GM12801 (cell line): ENCODE measurements around the gene PRPF39.

ENCODE experiments used
- TF ChIP-seq, protein P1 (sequence below): IDR thresholded peaks from one replicate; pipeline ENCODE4 v1.5.1; 2011; ENCODE audit warnings: control low read depth; ENCODE audit not compliant: insufficient read length; ENCODE audit errors: extremely low read depth

The PRPF39 gene

DNA sequence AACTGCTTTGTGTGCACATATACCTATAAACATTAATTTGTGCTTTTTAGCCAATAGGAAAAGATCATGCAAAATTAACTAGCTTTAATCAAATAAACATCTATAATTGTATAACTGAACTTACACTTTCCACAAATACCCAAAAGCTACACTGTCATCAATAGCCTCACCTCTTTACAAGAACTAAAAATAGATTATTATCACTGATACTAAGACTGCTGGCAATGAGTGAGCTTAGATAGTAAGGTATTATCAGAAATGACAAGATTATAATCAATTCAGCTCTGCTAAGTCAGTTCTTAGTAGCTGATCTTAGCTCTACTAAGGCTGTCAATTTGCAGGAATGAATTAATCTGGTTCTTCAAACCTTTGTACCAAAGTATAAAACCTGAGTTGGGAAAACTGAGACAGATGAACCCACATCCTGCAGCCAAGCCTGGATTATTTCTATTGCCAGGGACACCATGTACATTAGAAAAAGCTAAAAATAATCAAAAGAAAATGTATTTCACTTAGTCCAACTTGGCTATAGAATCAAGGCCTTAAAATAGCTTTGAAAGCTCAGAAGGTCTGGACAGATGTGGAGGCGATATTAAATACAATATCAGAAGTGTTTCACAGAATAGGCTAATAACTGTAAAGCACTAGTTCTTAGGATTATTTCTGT lies 45.2 kb downstream of the PRPF39 start:
- TF ChIP-seq, protein P1, sequence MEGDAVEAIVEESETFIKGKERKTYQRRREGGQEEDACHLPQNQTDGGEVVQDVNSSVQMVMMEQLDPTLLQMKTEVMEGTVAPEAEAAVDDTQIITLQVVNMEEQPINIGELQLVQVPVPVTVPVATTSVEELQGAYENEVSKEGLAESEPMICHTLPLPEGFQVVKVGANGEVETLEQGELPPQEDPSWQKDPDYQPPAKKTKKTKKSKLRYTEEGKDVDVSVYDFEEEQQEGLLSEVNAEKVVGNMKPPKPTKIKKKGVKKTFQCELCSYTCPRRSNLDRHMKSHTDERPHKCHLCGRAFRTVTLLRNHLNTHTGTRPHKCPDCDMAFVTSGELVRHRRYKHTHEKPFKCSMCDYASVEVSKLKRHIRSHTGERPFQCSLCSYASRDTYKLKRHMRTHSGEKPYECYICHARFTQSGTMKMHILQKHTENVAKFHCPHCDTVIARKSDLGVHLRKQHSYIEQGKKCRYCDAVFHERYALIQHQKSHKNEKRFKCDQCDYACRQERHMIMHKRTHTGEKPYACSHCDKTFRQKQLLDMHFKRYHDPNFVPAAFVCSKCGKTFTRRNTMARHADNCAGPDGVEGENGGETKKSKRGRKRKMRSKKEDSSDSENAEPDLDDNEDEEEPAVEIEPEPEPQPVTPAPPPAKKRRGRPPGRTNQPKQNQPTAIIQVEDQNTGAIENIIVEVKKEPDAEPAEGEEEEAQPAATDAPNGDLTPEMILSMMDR = no peak

DNA sequence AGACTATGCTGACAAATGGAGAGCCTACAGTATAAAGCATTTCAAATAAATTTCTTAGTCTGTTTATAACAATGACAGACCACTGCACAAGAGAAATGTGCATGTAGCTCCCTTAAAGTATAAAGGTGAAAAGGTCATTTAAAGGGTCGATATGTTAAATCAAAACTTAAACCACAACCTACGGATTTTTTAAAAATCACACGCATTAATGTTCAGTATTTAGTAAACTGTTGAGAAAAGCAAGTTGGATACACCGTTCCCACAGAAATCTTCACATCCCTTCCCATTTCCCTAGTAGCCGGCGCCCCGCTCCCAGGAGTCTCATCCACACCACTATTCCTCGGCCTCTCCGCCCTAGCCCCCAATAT lies 49.8 kb downstream of the PRPF39 start:
- TF ChIP-seq, protein P1 = no peak

DNA sequence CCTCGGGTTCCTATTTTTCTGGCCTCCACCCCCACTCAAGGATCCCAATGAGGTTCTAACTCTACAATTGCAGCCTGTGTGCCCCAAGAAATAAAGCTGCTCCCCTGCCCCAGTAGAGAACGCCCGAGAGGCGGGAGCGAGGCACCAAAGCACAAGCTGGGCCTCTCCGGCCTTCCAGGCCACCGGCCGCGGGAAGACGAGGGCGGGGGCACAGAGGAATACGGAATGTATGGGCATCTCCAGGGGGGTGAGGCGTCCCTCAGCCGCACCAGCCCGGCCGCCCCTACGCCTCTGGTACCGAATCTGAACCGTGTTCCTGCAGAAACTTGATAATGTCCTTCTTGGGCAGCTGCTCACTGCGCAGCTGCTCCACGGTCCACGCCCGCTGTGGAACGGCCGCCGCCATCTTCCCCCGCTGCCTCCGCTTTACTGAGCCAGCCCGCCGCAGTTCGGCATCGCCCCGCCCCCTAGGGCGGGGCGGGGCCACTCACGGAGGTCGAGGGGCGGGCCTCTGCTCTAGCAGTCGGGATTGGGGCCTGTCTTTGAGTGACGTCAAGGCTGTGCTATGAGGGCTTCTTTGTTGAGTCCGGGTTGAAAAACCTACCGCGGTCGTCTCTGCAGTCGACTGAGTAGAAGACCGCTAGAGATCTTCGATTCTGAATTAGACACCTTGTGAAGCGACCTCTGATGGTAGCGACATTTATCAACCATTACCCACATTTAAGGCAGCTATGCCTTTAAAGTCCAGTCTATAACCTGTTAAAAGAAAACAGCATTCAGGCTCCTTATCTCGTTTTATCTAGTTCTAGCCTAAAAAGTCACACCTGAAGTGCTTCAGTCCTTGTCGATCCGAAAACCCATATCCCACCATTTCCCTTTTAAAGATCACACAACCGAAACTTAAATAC lies 50.4 kb downstream of the PRPF39 start, which contains the start of gene FKBP3:
FKBP3 (minus strand) TSS at position 431 of the 908 bp plus-strand sequence; CDS start at position 406, 25 bp downstream.
- TF ChIP-seq, protein P1 = no peak

DNA sequence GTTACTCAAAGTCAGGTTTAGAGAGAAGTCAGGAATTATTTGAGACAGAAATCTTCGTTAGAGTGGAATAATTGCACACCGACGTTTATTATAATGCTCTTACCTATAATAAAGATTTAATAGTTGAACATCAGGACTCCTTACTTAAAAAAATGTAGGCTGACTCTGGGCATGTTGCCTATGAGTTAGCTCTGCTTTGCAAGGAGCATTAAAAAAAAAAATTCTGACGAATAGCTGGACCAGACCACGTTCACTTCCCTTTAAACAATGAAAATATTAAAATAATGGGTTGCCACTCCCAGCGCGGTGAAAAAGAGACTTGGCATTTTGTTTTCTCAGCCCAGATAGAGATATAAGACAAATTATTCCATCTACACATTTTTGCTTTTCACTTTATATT lies 51.2 kb downstream of the PRPF39 start:
- TF ChIP-seq, protein P1 = no peak

DNA sequence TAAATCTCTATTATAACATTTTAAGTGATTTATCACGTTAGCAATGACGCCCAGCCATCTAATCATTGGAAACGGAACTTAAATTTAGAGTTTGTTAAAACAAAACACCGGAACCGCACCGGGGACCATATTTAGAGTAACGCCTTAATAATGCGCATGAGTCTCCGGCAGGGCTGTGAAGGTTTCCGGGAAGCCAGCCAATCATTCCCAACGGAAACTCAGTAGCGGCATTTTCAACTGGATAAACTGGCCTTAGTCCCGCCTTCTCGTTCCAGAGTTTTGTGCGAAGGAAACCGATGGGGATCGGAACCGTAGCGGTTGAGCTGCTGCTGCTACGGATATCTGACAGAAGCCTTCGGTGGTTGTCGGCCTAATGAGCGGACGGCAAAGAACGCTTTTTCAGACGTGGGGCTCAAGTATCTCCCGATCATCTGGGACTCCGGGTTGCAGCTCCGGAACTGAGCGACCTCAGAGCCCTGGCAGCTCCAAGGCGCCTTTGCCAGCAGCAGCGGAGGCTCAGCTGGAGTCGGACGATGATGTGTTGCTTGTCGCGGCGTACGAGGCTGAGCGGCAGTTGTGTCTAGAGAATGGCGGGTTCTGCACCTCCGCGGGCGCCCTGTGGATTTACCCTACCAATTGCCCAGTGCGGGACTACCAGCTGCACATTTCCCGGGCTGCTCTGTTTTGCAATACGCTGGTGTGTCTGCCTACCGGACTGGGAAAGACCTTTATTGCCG lies 51.9 kb downstream of the PRPF39 start, which contains the start of gene FANCM:
FANCM (plus strand) TSS at position 272 of the 737 bp plus-strand sequence; CDS start at position 374, 102 bp downstream.
- TF ChIP-seq, protein P1 = no peak

DNA sequence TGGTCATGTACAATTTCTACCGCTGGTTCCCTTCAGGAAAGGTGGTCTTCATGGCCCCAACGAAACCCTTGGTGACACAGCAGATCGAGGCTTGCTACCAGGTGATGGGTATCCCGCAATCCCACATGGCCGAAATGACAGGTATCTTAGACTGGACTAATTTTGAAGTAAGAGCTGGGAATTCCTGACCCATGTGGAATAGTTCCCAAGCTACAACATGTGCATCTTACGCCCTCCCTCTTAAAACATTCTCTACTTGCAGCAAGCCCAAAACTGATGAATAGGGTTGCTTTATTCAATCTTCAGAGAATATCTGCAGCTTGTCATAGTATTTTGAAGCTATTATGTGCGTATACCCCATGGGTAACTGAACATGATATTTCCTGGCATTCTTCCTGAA lies 52.5 kb downstream of the PRPF39 start:
- TF ChIP-seq, protein P1 = no peak
